Ascending aorta (tissue), 2 donors: Measurements from ENCODE around the gene SPATS1. TPM values are rescaled to one million over a fixed set of nuclear protein-coding genes. Genes with fewer than 3 reads are reported as not detected.
"Not testable (repeated sequence)": the region's sequence is repeated elsewhere in the genome, so short reads cannot be mapped to it uniquely, and the experiment has no call there.

ENCODE experiments used
- DNase-seq, 2 donors: peaks; one replicate each; pipeline ENCODE4 v3.0.0-alpha.2; 2019; ENCODE audit warnings: low spot score in 2 of 2
- H3K27ac ChIP-seq, 2 donors: fragments of 200-600 bp; sonication (generic); one replicate each; pipeline ENCODE4 v1.5.1; 2016 to 2017; ENCODE audit warnings: mild to moderate bottlenecking in 1 of 2
- H3K27me3 ChIP-seq: fragments of 200-600 bp; sonication (generic); one replicate; pipeline ENCODE4 v1.5.1; 2017
- H3K36me3 ChIP-seq, 2 donors: fragments of 200-600 bp; sonication (generic); one replicate each; pipeline ENCODE4 v1.5.1; 2016
- H3K4me1 ChIP-seq, 2 donors: fragments of 200-600 bp; sonication (generic); one replicate each; pipeline ENCODE4 v1.5.1; 2016 to 2017; ENCODE audit warnings: mild to moderate bottlenecking in 1 of 2
- H3K4me3 ChIP-seq, 2 donors: fragments of 200-600 bp; sonication (generic); one replicate each; pipeline ENCODE4 v1.5.1; 2016 to 2017; ENCODE audit warnings: mild to moderate bottlenecking in 1 of 2
- H3K9me3 ChIP-seq, 2 donors: fragments of 200-600 bp; sonication (generic); one replicate each; pipeline ENCODE4 v1.5.1; 2016
- intact Hi-C: fragments of 100-400 bp; cut with DNase I; formaldehyde crosslinking; loops from one replicate; pipeline ENCODE4 v1.15.1; 2023
- total RNA-seq: library from RNA; depleted of rRNA; stranded (reverse); fragments of >200 nt; gene quantifications from one replicate; pipeline ENCODE4 v1.1.0, GENCODE V29; 2016
- TF ChIP-seq, protein P1 (sequence below), 3 experiments: fragments of 200-600 bp in 2 of 3; fragments of 450-650 bp in 1 of 3; sonication (generic) in 2 of 3; IDR thresholded peaks; one replicate each; pipeline ENCODE4 v1.5.1; 2016 to 2019; ENCODE audit warnings: antibody characterized with exemption in 3 of 3, mild to moderate bottlenecking in 1 of 3, moderate library complexity in 1 of 3

SPATS1 gene
- total RNA-seq, 1 donor from 2014 or later: not detected

GRCh38 chr6:44339301-44339700 lies 3.1 kb upstream of the SPATS1 start:
- H3K4me3 ChIP-seq: no peak overlapping the region
- DNase-seq: no peak
- H3K27me3 ChIP-seq: peaks cover 3% of the 10 kb centered on the region
- no peaks in the 10 kb centered on the region for H3K36me3 ChIP-seq
- H3K9me3 ChIP-seq: no peaks in the 10 kb centered on the region
- no peak overlapping the region for H3K27ac ChIP-seq
- TF ChIP-seq, protein P1, sequence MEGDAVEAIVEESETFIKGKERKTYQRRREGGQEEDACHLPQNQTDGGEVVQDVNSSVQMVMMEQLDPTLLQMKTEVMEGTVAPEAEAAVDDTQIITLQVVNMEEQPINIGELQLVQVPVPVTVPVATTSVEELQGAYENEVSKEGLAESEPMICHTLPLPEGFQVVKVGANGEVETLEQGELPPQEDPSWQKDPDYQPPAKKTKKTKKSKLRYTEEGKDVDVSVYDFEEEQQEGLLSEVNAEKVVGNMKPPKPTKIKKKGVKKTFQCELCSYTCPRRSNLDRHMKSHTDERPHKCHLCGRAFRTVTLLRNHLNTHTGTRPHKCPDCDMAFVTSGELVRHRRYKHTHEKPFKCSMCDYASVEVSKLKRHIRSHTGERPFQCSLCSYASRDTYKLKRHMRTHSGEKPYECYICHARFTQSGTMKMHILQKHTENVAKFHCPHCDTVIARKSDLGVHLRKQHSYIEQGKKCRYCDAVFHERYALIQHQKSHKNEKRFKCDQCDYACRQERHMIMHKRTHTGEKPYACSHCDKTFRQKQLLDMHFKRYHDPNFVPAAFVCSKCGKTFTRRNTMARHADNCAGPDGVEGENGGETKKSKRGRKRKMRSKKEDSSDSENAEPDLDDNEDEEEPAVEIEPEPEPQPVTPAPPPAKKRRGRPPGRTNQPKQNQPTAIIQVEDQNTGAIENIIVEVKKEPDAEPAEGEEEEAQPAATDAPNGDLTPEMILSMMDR (IDR thresholded peaks at IDR 0.05): no peak
- H3K4me1 ChIP-seq: no peaks in the 10 kb centered on the region
- intact Hi-C loops: no loop called here

GRCh38 chr6:44339763-44340625 lies 2.5 kb upstream of the SPATS1 start:
- no peaks in the 10 kb centered on the region for H3K4me1 ChIP-seq
- no peaks in the 10 kb centered on the region for H3K9me3 ChIP-seq
- H3K27ac ChIP-seq: no peak overlapping the region
- H3K27me3 ChIP-seq: peaks cover 3% of the 10 kb centered on the region
- no peak overlapping the region for H3K4me3 ChIP-seq
- intact Hi-C loops: no loop called here
- no peaks in the 10 kb centered on the region for H3K36me3 ChIP-seq
- DNase-seq: no peak
- TF ChIP-seq, protein P1 (IDR thresholded peaks at IDR 0.05): no peak

DNA sequence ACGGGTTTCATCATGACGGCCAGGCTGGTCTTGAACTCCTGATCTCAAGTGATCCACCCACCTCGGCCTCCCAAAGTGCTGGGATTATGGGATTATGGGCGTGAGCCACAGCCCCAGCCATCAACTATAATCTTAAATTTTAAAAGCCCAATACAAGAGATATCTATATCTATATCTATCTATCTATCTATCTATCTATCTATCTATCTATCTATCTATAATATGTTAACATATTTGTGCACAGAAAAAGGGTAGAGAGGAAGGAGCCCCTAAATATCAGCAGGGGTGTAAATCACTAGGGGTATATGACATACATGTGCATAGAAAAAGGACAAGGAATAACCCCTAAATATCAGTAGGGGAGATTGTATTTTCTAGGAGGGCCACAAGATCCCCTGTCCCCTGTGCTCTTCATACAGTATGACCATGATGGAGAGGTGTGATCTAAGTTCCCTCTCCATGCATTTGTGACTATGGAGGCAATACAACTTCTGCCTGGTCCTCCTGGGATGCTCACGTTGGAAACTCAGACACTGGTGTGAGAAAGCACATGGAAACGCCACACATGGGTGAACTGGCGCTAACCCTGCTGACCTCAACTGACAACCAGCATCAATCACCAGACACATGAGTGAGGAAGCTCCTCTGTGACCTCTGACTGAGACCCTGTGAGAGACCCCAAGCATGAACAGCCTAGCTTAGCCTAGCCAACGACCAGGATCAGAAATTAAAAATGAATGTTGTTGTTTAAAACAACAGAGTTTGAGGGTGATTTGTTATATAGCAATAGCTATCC lies 1.2 kb upstream of the SPATS1 start:
- no peaks in the 10 kb centered on the region for H3K4me1 ChIP-seq
- H3K27ac ChIP-seq: no peak overlapping the region
- DNase-seq: no peak
- no peak overlapping the region for H3K4me3 ChIP-seq
- no peaks in the 10 kb centered on the region for H3K9me3 ChIP-seq
- TF ChIP-seq, protein P1 (IDR thresholded peaks at IDR 0.05): no peak
- no peaks in the 10 kb centered on the region for H3K36me3 ChIP-seq
- intact Hi-C loops: no loop called here
- peaks cover 3% of the 10 kb centered on the region for H3K27me3 ChIP-seq

- Histone ChIP-seq H3K27ac (no peak overlapping the region), H3K36me3 (no peaks in the 10 kb centered on the region), H3K9me3 (no peaks in the 10 kb centered on the region), H3K4me3 (peak overlapping the region; percentile 35 to 40), H3K4me1 (no peaks in the 10 kb centered on the region), H3K27me3 (peaks cover 3% of the 10 kb centered on the region)
- intact Hi-C loops: no loop called here
- TF ChIP-seq, protein P1 (IDR thresholded peaks at IDR 0.05): no peak
- no peak for DNase-seq
These were observed 398 bp upstream of the SPATS1 start for GRCh38 chr6:44342052-44342451.

- H3K9me3 ChIP-seq, DNase-seq, H3K27ac ChIP-seq, H3K36me3 ChIP-seq, intact Hi-C loops, H3K4me3 ChIP-seq, H3K4me1 ChIP-seq, H3K27me3 ChIP-seq: not testable (repeated sequence)
These were observed 4.4 kb downstream of the SPATS1 start for GRCh38 chr6:44346818-44347217.
